CD14-positive monocyte (primary cell): ENCODE data around the gene GAK. TPM values are rescaled to one million over a fixed set of nuclear protein-coding genes. Genes with fewer than 3 reads are reported as not detected.

Experiments
- DNase-seq, 3 donors: peaks; one replicate each; pipeline ENCODE4 v3.0.0-alpha.2; 2011 to 2022
- H2AFZ ChIP-seq: 2 replicates; pipeline ENCODE4 v1.6.0; 2012; ENCODE audit warnings: mild to moderate bottlenecking, low read depth, low read length, inconsistent platforms; ENCODE audit not compliant: insufficient read depth, poor library complexity, severe bottlenecking
- H3K27ac ChIP-seq, 2 donors: 1 replicate in 1 of 2; 2 replicates in 1 of 2; pipeline ENCODE4 v1.5.1; 2012 to 2013; ENCODE audit warnings: low read length in 2 of 2, control low read depth in 1 of 2, inconsistent platforms in 1 of 2, low read depth in 1 of 2, mild to moderate bottlenecking in 1 of 2
- H3K27me3 ChIP-seq, 2 donors: one replicate each; pipeline versions ENCODE4 v1.6.0 to v1.6.1; 2011 to 2013; ENCODE audit warnings: low read length in 2 of 2; ENCODE audit not compliant: control insufficient read depth in 2 of 2, insufficient read depth in 2 of 2
- H3K36me3 ChIP-seq, 2 donors: replicated peaks in 1 of 2; 1 replicate in 1 of 2; 2 replicates in 1 of 2; pipeline versions ENCODE4 v1.5.1 to v1.6.1; 2012 to 2013; ENCODE audit warnings: low read length in 2 of 2, control low read depth in 1 of 2, inconsistent platforms in 1 of 2, mild to moderate bottlenecking in 1 of 2; ENCODE audit not compliant: insufficient read depth in 2 of 2, control insufficient read depth in 1 of 2
- H3K4me1 ChIP-seq, 2 donors: 1 replicate in 1 of 2; 2 replicates in 1 of 2; pipeline versions ENCODE4 v1.5.1 to v1.6.1; 2012 to 2013; ENCODE audit warnings: low read length in 2 of 2, control low read depth in 1 of 2, inconsistent platforms in 1 of 2, mild to moderate bottlenecking in 1 of 2, moderate library complexity in 1 of 2; ENCODE audit not compliant: insufficient read depth in 2 of 2, control insufficient read depth in 1 of 2
- H3K4me2 ChIP-seq: replicated peaks from 2 replicates; pipeline ENCODE3; 2012; ENCODE audit warnings: low read length, moderate library complexity, mild to moderate bottlenecking; ENCODE audit not compliant: poor library complexity, severe bottlenecking; ENCODE audit errors: extremely low read depth
- H3K4me3 ChIP-seq, 3 experiments: fragments of 200-600 bp in 1 of 3; sonication (generic) in 1 of 3; replicated peaks in 1 of 3; 1 replicate in 2 of 3; 2 replicates in 1 of 3; pipeline ENCODE4 v1.5.1; 2011 to 2013; ENCODE audit warnings: low read length in 3 of 3, mild to moderate bottlenecking in 3 of 3, control low read depth in 2 of 3, low read depth in 2 of 3, inconsistent platforms in 1 of 3, moderate library complexity in 1 of 3
- H3K79me2 ChIP-seq: 2 replicates; pipeline ENCODE4 v1.6.0; 2012; ENCODE audit warnings: mild to moderate bottlenecking, control low read depth, inconsistent platforms, low read length, moderate library complexity; ENCODE audit not compliant: insufficient read depth
- H3K9ac ChIP-seq: 2 replicates; pipeline ENCODE4 v1.6.0; 2017; ENCODE audit warnings: low read length, mild to moderate bottlenecking; ENCODE audit not compliant: insufficient read depth, poor library complexity, severe bottlenecking
- H3K9me3 ChIP-seq, 2 donors: replicated peaks in 1 of 2; 1 replicate in 1 of 2; 2 replicates in 1 of 2; pipeline versions ENCODE4 v1.5.1 to v1.6.1; 2012 to 2013; ENCODE audit warnings: low read length in 2 of 2, control low read depth in 1 of 2; ENCODE audit not compliant: control insufficient read depth in 1 of 2, insufficient read depth in 1 of 2
- H4K20me1 ChIP-seq: 2 replicates; pipeline ENCODE4 v1.6.0; 2012; ENCODE audit warnings: mild to moderate bottlenecking, low read length, control low read depth, moderate library complexity; ENCODE audit not compliant: insufficient read depth
- H3K27ac Mint-ChIP-seq, 7 donors: one replicate each; pipeline ENCODE4 v1.8.0; 2020; ENCODE audit warnings: mild to moderate bottlenecking in 7 of 7, mixed read lengths in 7 of 7, moderate library complexity in 6 of 7, inconsistent platforms in 2 of 7
- H3K27me3 Mint-ChIP-seq, 3 donors: one replicate each; pipeline ENCODE4 v1.8.0; 2021 to 2022; ENCODE audit warnings: low read depth in 3 of 3, mild to moderate bottlenecking in 3 of 3, mixed read lengths in 3 of 3, moderate library complexity in 3 of 3, inconsistent platforms in 1 of 3
- H3K36me3 Mint-ChIP-seq, 2 donors: one replicate each; pipeline ENCODE4 v1.8.0; 2020; ENCODE audit warnings: mixed read lengths in 2 of 2, inconsistent platforms in 1 of 2, mild to moderate bottlenecking in 1 of 2
- H3K4me1 Mint-ChIP-seq: one replicate; pipeline ENCODE4 v1.8.0; 2020; ENCODE audit warnings: mild to moderate bottlenecking, mixed read lengths
- H3K4me3 Mint-ChIP-seq, 2 donors: one replicate each; pipeline ENCODE4 v1.8.0; 2020; ENCODE audit warnings: mild to moderate bottlenecking in 2 of 2, mixed read lengths in 2 of 2, moderate library complexity in 1 of 2
- H3K9me3 Mint-ChIP-seq, 7 donors: one replicate each; pipeline ENCODE4 v1.8.0; 2020 to 2022; ENCODE audit warnings: mixed read lengths in 7 of 7, mild to moderate bottlenecking in 6 of 7, moderate library complexity in 6 of 7, inconsistent platforms in 2 of 7
- CTCF ChIP-seq: fragments of 200-600 bp; IDR thresholded peaks from one replicate; pipeline ENCODE4 v1.8.0; 2022; ENCODE audit warnings: antibody characterized with exemption, mild to moderate bottlenecking
- WGBS: methylation state at CpG from one replicate; pipeline ENCODE4 v1.1.5; 2013; ENCODE audit warnings: missing lambda C conversion rate; ENCODE audit not compliant: insufficient coverage; 5-methylcytosine and 5-hydroxymethylcytosine counted together
- intact Hi-C, 2 donors: fragments of 100-400 bp; cut with micrococcal nuclease; formaldehyde crosslinking; loops; one replicate each; pipeline versions ENCODE4 v1.15.0 to v1.15.1; 2023
- polyA plus RNA-seq, 3 donors: library from polyadenylated mRNA; depleted of rRNA in 1 of 3; unstranded in 2 of 3; stranded (reverse) in 1 of 3; fragments of 300-500 nt in 2 of 3; fragments of >200 nt in 1 of 3; fragmentation: Illumina TruSeq in 2 of 3; gene quantifications; 1 replicate in 2 of 3; 2 replicates in 1 of 3; pipeline ENCODE4 v1.2.3, GENCODE V29; 2012 to 2021

Gene GAK
- polyA plus RNA-seq, 3 donors: 40.3 to 88.7 (median 54.9) TPM

GRCh38 chr4:875818-876423 is 56.2 kb downstream of the GAK start:
- no peak for TF ChIP-seq CTCF
- peaks cover 91 to 100% of the 10 kb centered on the region in 2 donors for H3K36me3 ChIP-seq
- H3K27me3 ChIP-seq: no peaks in the 10 kb centered on the region
- no peak overlapping the region for H3K4me3 Mint-ChIP-seq
- no peak overlapping the region for H3K27ac ChIP-seq
- H4K20me1 ChIP-seq: peaks cover 35% of the 10 kb centered on the region
- H3K27me3 Mint-ChIP-seq: no peaks in the 10 kb centered on the region
- H3K27ac Mint-ChIP-seq: peak overlapping the region in 1 of 7 donors; percentile 55
- H2AFZ ChIP-seq: no peak overlapping the region
- H3K36me3 Mint-ChIP-seq: peaks cover 86 to 97% of the 10 kb centered on the region in 2 donors
- no peak overlapping the region for H3K9ac ChIP-seq
- intact Hi-C loops: no loop called here
- H3K4me1 ChIP-seq: no peaks in the 10 kb centered on the region
- no peak overlapping the region for H3K4me2 ChIP-seq
- 91% methylated on average over 25 of the region's 26 CpGs for WGBS
- H3K4me3 ChIP-seq: no peak overlapping the region
- H3K9me3 ChIP-seq: no peaks in the 10 kb centered on the region
- no peak for DNase-seq
- H3K4me1 Mint-ChIP-seq: no peaks in the 10 kb centered on the region
- no peaks in the 10 kb centered on the region for H3K79me2 ChIP-seq
- peaks cover 0 to 2% (median 0%) of the 10 kb centered on the region in 7 donors for H3K9me3 Mint-ChIP-seq

GRCh38 chr4:874971-875817 is 56.9 kb downstream of the GAK start:
- intact Hi-C loops: no loop called here
- Histone ChIP-seq H3K36me3 (peaks cover 91 to 100% of the 10 kb centered on the region in 2 donors), H3K9ac (no peak overlapping the region), H3K27me3 (no peaks in the 10 kb centered on the region), H3K9me3 (no peaks in the 10 kb centered on the region), H4K20me1 (peaks cover 38% of the 10 kb centered on the region), H3K4me1 (no peaks in the 10 kb centered on the region), H2AFZ (no peak overlapping the region), H3K4me3 (no peak overlapping the region), H3K79me2 (no peaks in the 10 kb centered on the region), H3K4me2 (no peak overlapping the region), H3K27ac (no peak overlapping the region)
- peaks cover 86 to 97% of the 10 kb centered on the region in 2 donors for H3K36me3 Mint-ChIP-seq
- no peak overlapping the region for H3K4me3 Mint-ChIP-seq
- WGBS: 95% methylated on average over 10 of the region's 17 CpGs
- no peaks in the 10 kb centered on the region for H3K4me1 Mint-ChIP-seq
- no peak for DNase-seq
- no peaks in the 10 kb centered on the region for H3K27me3 Mint-ChIP-seq
- no peak for TF ChIP-seq CTCF
- H3K27ac Mint-ChIP-seq: peak overlapping the region in 2 of 7 donors; percentile 11 to 14
- peaks cover 0 to 6% (median 2%) of the 10 kb centered on the region in 7 donors for H3K9me3 Mint-ChIP-seq
